ENCODE data around the gene CCL28. TPM values are rescaled to one million over a fixed set of nuclear protein-coding genes. Genes with fewer than 3 reads are reported as not detected.

Gene CCL28
- total and polyA plus RNA-seq, 9 of the 15 experiments (the other 6 are each of a cell fraction or from before 2014, with no cell fraction given) = not detected

GRCh38 chr5:43389679-43390329, 22.4 kb downstream of the CCL28 start (continued):
- no peak for TF ChIP-seq SAFB (IDR thresholded peaks at IDR 0.05; ENCODE audit: borderline replicate concordance, low read depth, low read length)
- no peak for TF ChIP-seq ZC3H4 (CRISPR knock-in tag; IDR thresholded peaks at IDR 0.05; ENCODE audit: borderline replicate concordance)
- no peak for TF ChIP-seq ZNF3 (CRISPR knock-in tag; IDR thresholded peaks at IDR 0.05)
- no peak for TF ChIP-seq NFIC (IDR thresholded peaks at IDR 0.05)
- TF ChIP-seq NFE2 (IDR thresholded peaks at IDR 0.05; ENCODE audit: low read depth) = no peak
- TF ChIP-seq HNRNPLL (IDR thresholded peaks at IDR 0.05; ENCODE audit: low read depth, low read length, poor library complexity, severe bottlenecking) = no peak
- no peak for TF ChIP-seq RAD51 (IDR thresholded peaks at IDR 0.05; ENCODE audit: borderline replicate concordance, low read depth)
- no peak for TF ChIP-seq ZNF639 (CRISPR knock-in tag; conservative IDR thresholded peaks at IDR 0.05 in 1 of 2, IDR thresholded peaks at IDR 0.05 in 1 of 2)
- TF ChIP-seq SMARCA4 (IDR thresholded peaks at IDR 0.05) = no peak
- no peak for TF ChIP-seq ZNF696 (CRISPR knock-in tag; conservative IDR thresholded peaks at IDR 0.05)
- TF ChIP-seq EP300 (IDR thresholded peaks at IDR 0.05; ENCODE audit: low read length) = peak; percentile 48; the same call in 1 of the 2 replicates
- no peak for TF ChIP-seq RREB1 (CRISPR knock-in tag; IDR thresholded peaks at IDR 0.05)
- no peak for TF ChIP-seq MTA2 (IDR thresholded peaks at IDR 0.05; ENCODE audit: low read depth)
- no peak for TF ChIP-seq HNRNPH1 (optimal IDR thresholded peaks at IDR 0.05; ENCODE audit: low read depth, low read length)
- no peak for TF ChIP-seq ZNF121 (CRISPR knock-in tag; conservative IDR thresholded peaks at IDR 0.05)
- no peak for TF ChIP-seq PRMT5 (CRISPR knock-in tag; IDR thresholded peaks at IDR 0.05)
- TF ChIP-seq KLF13 (tag; IDR thresholded peaks at IDR 0.05; ENCODE audit: borderline replicate concordance, low read depth) = no peak
- TF ChIP-seq ZNF146 (CRISPR knock-in tag; IDR thresholded peaks at IDR 0.05; ENCODE audit: unreplicated experiment) = no peak
- TF ChIP-seq PML (IDR thresholded peaks at IDR 0.05; ENCODE audit: low read length) = no peak
- no peak for TF ChIP-seq HSF4 (CRISPR knock-in tag; IDR thresholded peaks at IDR 0.05; ENCODE audit: borderline replicate concordance)
- no peak for TF ChIP-seq STAT5B (CRISPR knock-in tag; IDR thresholded peaks at IDR 0.05)
- TF ChIP-seq TGIF2 (CRISPR knock-in tag; IDR thresholded peaks at IDR 0.05) = no peak
- TF ChIP-seq MEF2A (IDR thresholded peaks at IDR 0.05; ENCODE audit: control insufficient read depth, low read depth, low read length) = no peak
- no peak for TF ChIP-seq ZNF282 (CRISPR knock-in tag; IDR thresholded peaks at IDR 0.05)
- no peak for TF ChIP-seq ZNF77 (CRISPR knock-in tag; IDR thresholded peaks at IDR 0.05)
